HG02938 (cell line): Measurements from ENCODE around the gene PPP1R13B.

Experiments used
- ATAC-seq: cut with Tn5 transposase; IDR thresholded peaks from one replicate; pipeline ENCODE4 v1.9.1; 2021; ENCODE audit warnings: mild to moderate bottlenecking, moderate library complexity; ENCODE audit not compliant: unreplicated experiment

The PPP1R13B gene

GRCh38 chr14:103836976-103837725 lies 10.2 kb downstream of the PPP1R13B start:
- no peak for ATAC-seq

- no peak for ATAC-seq
Observed at GRCh38 chr14:103834956-103835355, 12.4 kb downstream of the PPP1R13B start.

GRCh38 chr14:103833711-103834110 lies 13.7 kb downstream of the PPP1R13B start:
- no peak for ATAC-seq

- no peak for ATAC-seq
Observed at GRCh38 chr14:103832046-103832445, 15.3 kb downstream of the PPP1R13B start.

GRCh38 chr14:103830511-103831270 lies 16.7 kb downstream of the PPP1R13B start:
- ATAC-seq: no peak

- ATAC-seq: no peak
Observed at GRCh38 chr14:103828315-103828967, 18.9 kb downstream of the PPP1R13B start.

GRCh38 chr14:103825101-103825500 lies 22.3 kb downstream of the PPP1R13B start:
- ATAC-seq: no peak

GRCh38 chr14:103820908-103821307 lies 26.5 kb downstream of the PPP1R13B start:
- no peak for ATAC-seq

- no peak for ATAC-seq
Observed at GRCh38 chr14:103820382-103820781, 27.0 kb downstream of the PPP1R13B start.

- ATAC-seq: no peak
Observed at GRCh38 chr14:103819503-103820307, 27.7 kb downstream of the PPP1R13B start.

- ATAC-seq: no peak
Observed at GRCh38 chr14:103818870-103819269, 28.5 kb downstream of the PPP1R13B start.

- no peak for ATAC-seq
Observed at GRCh38 chr14:103818422-103818821, 29.0 kb downstream of the PPP1R13B start.

- no peak for ATAC-seq
Observed at GRCh38 chr14:103817595-103817994, 29.8 kb downstream of the PPP1R13B start.

GRCh38 chr14:103816991-103817390 lies 30.4 kb downstream of the PPP1R13B start:
- no peak for ATAC-seq

- no peak for ATAC-seq
Observed at GRCh38 chr14:103815253-103815652, 32.1 kb downstream of the PPP1R13B start.

- ATAC-seq: no peak
Observed at GRCh38 chr14:103811189-103811588, 36.2 kb downstream of the PPP1R13B start.

GRCh38 chr14:103808403-103809001 lies 38.9 kb downstream of the PPP1R13B start:
- no peak for ATAC-seq

GRCh38 chr14:103806805-103807204 lies 40.6 kb downstream of the PPP1R13B start:
- no peak for ATAC-seq

- ATAC-seq: no peak
Observed at GRCh38 chr14:103805708-103806107, 41.7 kb downstream of the PPP1R13B start.

- no peak for ATAC-seq
Observed at GRCh38 chr14:103803661-103804060, 43.7 kb downstream of the PPP1R13B start.
